Fibroblast of lung (primary cell): Measurements from ENCODE around the gene PIK3C2A. TPM values are rescaled to one million over a fixed set of nuclear protein-coding genes. Genes with fewer than 3 reads are reported as not detected.
A peak's percentile ranks its signal among the peaks of the same experiment; 100 is the strongest.

Source experiments
- DNase-seq, 2 donors: peaks; one replicate each; pipeline versions ENCODE4 v3.0.0 to v3.0.0-alpha.2; 2010; ENCODE audit warnings: low read depth in 2 of 2
- H2AFZ ChIP-seq: 2 replicates; pipeline ENCODE4 v1.5.1; 2012; ENCODE audit warnings: low read length, control low read depth, inconsistent platforms
- H3K27ac ChIP-seq: 2 replicates; pipeline ENCODE4 v1.5.1; 2011; ENCODE audit warnings: low read length, control low read depth; ENCODE audit not compliant: insufficient read depth
- H3K27me3 ChIP-seq: 2 replicates; pipeline ENCODE4 v1.5.1; 2011; ENCODE audit warnings: mild to moderate bottlenecking, low read length; ENCODE audit not compliant: control insufficient read depth, insufficient read depth
- H3K36me3 ChIP-seq: 2 replicates; pipeline ENCODE4 v1.5.1; 2011; ENCODE audit warnings: low read length; ENCODE audit not compliant: control insufficient read depth, insufficient read depth
- H3K4me1 ChIP-seq: 2 replicates; pipeline ENCODE4 v1.5.1; 2011; ENCODE audit warnings: low read length; ENCODE audit not compliant: control insufficient read depth, insufficient read depth; ENCODE audit errors: extremely low read depth
- H3K4me2 ChIP-seq: 2 replicates; pipeline ENCODE4 v1.5.1; 2011; ENCODE audit warnings: low read length, control low read depth; ENCODE audit not compliant: insufficient read depth; ENCODE audit errors: extremely low read depth
- H3K4me3 ChIP-seq, 4 experiments: fragments of 200-600 bp in 1 of 4; sonication (generic) in 1 of 4; replicated peaks in 1 of 4; 2 replicates each; pipeline ENCODE4 v1.5.1; 2011 to 2016; ENCODE audit warnings: low read length in 4 of 4, low read depth in 3 of 4, mild to moderate bottlenecking in 3 of 4, control low read depth in 2 of 4, inconsistent platforms in 1 of 4, mixed read lengths in 1 of 4; ENCODE audit not compliant: insufficient read depth in 1 of 4; ENCODE audit errors: control extremely low read depth in 1 of 4
- H3K79me2 ChIP-seq: 2 replicates; pipeline ENCODE4 v1.5.1; 2012; ENCODE audit warnings: mild to moderate bottlenecking, low read length, inconsistent platforms; ENCODE audit not compliant: control insufficient read depth, insufficient read depth
- H3K9ac ChIP-seq: 2 replicates; pipeline ENCODE4 v1.5.1; 2011; ENCODE audit warnings: mild to moderate bottlenecking, low read length, control low read depth; ENCODE audit not compliant: insufficient read depth
- H3K9me3 ChIP-seq: 2 replicates; pipeline ENCODE4 v1.5.1; 2012; ENCODE audit warnings: low read depth, low read length; ENCODE audit not compliant: control insufficient read depth, insufficient read depth
- H4K20me1 ChIP-seq: 2 replicates; pipeline ENCODE4 v1.5.1; 2011; ENCODE audit warnings: low read length; ENCODE audit not compliant: control insufficient read depth, insufficient read depth; ENCODE audit errors: extremely low read depth
- EZH2 ChIP-seq: IDR thresholded peaks from 2 replicates; pipeline ENCODE4 v1.5.1; 2012; ENCODE audit warnings: low read length, control low read depth, mild to moderate bottlenecking; ENCODE audit errors: missing control alignments
- polyA plus RNA-seq, 2 donors: library from polyadenylated mRNA; depleted of rRNA in 1 of 2; stranded (reverse) in 1 of 2; unstranded in 1 of 2; fragments of >200 nt; gene quantifications; 2 replicates each; pipeline ENCODE4 v1.2.1, GENCODE V29; 2011 to 2012; ENCODE audit warnings: missing spikeins in 1 of 2
- total RNA-seq: library from RNA; depleted of rRNA; stranded (reverse); fragments of >200 nt; gene quantifications from 2 replicates; pipeline ENCODE4 v1.2.1, GENCODE V29; 2014
- TF ChIP-seq, protein P1 (sequence below), 2 donors: IDR thresholded peaks in 1 of 2; conservative IDR thresholded peaks in 1 of 2; 1 replicate in 1 of 2; 2 replicates in 1 of 2; pipeline ENCODE4 v1.5.1; 2011 to 2012; ENCODE audit warnings: low read length in 2 of 2, control low read depth in 1 of 2, inconsistent platforms in 1 of 2, low read depth in 1 of 2, mild to moderate bottlenecking in 1 of 2

PIK3C2A gene
- total and polyA plus RNA-seq, 2 donors (not counting 1 experiment from before 2014, with no cell fraction given), result 38.0 to 45.4 TPM

DNA sequence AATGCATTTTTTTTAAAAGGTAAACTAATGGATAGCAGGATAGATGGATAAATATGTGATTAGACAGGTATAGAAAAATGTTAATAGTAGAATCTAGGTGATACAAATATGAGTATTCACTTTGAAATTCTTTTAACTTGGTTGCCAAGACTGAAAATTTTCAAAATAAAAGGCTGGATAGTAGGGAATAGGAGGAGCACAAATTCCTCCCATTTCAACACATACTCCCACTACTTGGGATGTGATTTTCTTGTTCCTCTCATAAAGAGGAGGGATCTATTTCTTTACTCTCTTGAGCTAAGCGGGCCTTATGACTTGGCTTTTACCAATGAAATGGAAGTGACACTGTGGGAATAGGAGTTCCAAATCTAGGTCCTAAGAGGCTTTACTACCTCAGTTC lies 35.9 kb downstream of the PIK3C2A start:
- H3K9ac ChIP-seq, result no peak overlapping the region
- H3K9me3 ChIP-seq, result no peaks in the 10 kb centered on the region
- peaks cover 3% of the 10 kb centered on the region for H3K79me2 ChIP-seq
- H3K36me3 ChIP-seq, result no peaks in the 10 kb centered on the region
- H4K20me1 ChIP-seq, result no peaks in the 10 kb centered on the region
- no peaks in the 10 kb centered on the region for H3K27me3 ChIP-seq
- no peak overlapping the region for H3K4me2 ChIP-seq
- peak in 1 of 2 donors; percentile 20 for DNase-seq
- no peak overlapping the region for H3K4me3 ChIP-seq
- no peak overlapping the region for H2AFZ ChIP-seq
- H3K4me1 ChIP-seq, result no peaks in the 10 kb centered on the region
- no peak for TF ChIP-seq EZH2
- TF ChIP-seq, protein P1, sequence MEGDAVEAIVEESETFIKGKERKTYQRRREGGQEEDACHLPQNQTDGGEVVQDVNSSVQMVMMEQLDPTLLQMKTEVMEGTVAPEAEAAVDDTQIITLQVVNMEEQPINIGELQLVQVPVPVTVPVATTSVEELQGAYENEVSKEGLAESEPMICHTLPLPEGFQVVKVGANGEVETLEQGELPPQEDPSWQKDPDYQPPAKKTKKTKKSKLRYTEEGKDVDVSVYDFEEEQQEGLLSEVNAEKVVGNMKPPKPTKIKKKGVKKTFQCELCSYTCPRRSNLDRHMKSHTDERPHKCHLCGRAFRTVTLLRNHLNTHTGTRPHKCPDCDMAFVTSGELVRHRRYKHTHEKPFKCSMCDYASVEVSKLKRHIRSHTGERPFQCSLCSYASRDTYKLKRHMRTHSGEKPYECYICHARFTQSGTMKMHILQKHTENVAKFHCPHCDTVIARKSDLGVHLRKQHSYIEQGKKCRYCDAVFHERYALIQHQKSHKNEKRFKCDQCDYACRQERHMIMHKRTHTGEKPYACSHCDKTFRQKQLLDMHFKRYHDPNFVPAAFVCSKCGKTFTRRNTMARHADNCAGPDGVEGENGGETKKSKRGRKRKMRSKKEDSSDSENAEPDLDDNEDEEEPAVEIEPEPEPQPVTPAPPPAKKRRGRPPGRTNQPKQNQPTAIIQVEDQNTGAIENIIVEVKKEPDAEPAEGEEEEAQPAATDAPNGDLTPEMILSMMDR (conservative IDR thresholded peaks at IDR 0.05 in 1 of 2, IDR thresholded peaks at IDR 0.05 in 1 of 2; ENCODE audit: low read depth in 1 of 2, low read length in 2 of 2), result no peak
- H3K27ac ChIP-seq, result no peak overlapping the region

DNA sequence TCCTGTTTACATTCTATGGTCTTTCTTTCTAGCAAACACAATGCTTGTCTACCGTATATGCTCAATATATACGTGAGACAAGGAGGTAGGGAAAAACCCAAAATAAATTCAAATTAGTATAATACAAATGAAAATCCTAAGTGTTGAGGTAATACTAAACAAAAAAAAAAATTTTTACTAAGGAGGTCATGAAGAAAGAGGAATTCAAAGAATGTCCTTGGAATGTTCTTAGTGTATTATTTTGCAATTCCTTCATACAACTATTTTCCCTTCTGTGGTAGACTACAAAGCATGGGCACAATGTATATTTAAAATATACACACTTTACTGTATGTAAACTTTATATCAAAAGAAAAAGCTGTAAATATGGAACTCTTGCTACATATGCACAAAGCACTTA lies 36.4 kb downstream of the PIK3C2A start:
- H3K9me3 ChIP-seq, result no peaks in the 10 kb centered on the region
- H3K79me2 ChIP-seq, result peaks cover 3% of the 10 kb centered on the region
- no peak for TF ChIP-seq EZH2
- TF ChIP-seq, protein P1 (conservative IDR thresholded peaks at IDR 0.05 in 1 of 2, IDR thresholded peaks at IDR 0.05 in 1 of 2; ENCODE audit: low read depth in 1 of 2, low read length in 2 of 2), result no peak
- H3K4me1 ChIP-seq, result no peaks in the 10 kb centered on the region
- H3K27ac ChIP-seq, result no peak overlapping the region
- H3K4me3 ChIP-seq, result no peak overlapping the region
- H3K9ac ChIP-seq, result no peak overlapping the region
- H3K36me3 ChIP-seq, result no peaks in the 10 kb centered on the region
- H3K4me2 ChIP-seq, result no peak overlapping the region
- DNase-seq, result peak; percentile 44 to 67
- no peaks in the 10 kb centered on the region for H3K27me3 ChIP-seq
- no peaks in the 10 kb centered on the region for H4K20me1 ChIP-seq
- no peak overlapping the region for H2AFZ ChIP-seq

DNA sequence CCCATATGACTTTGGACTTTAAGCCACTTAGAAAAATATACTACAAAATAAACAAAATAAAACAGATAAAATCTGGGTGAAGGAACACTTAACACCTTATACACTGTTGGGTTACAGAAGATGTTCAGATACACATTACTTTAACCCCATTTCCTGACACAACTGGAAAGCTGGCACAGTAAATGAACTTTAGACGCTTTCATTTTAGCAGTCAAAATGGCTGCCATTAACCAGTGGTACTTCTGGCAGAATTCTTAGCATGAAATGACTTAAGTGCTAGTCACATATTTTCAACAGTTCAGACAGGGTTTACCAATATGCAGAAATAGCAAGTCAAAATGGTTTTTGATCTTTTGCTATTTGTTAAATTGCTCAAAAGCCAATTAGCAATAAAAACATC lies 37.9 kb downstream of the PIK3C2A start:
- Histone ChIP-seq H3K27ac (no peak overlapping the region), H3K4me1 (no peaks in the 10 kb centered on the region), H3K4me3 (no peak overlapping the region), H3K36me3 (no peaks in the 10 kb centered on the region), H3K9me3 (no peaks in the 10 kb centered on the region), H3K79me2 (peaks cover 3% of the 10 kb centered on the region), H3K4me2 (no peak overlapping the region), H3K9ac (no peak overlapping the region), H3K27me3 (no peaks in the 10 kb centered on the region), H2AFZ (peak overlapping the region; percentile 5), H4K20me1 (no peaks in the 10 kb centered on the region)
- no peak for DNase-seq
- no peak for TF ChIP-seq EZH2
- TF ChIP-seq, protein P1 (conservative IDR thresholded peaks at IDR 0.05 in 1 of 2, IDR thresholded peaks at IDR 0.05 in 1 of 2; ENCODE audit: low read depth in 1 of 2, low read length in 2 of 2), result no peak
